AG09319 (cell line): ENCODE data around the gene HTR2C.
"Not testable (repeated sequence)": the region's sequence is repeated elsewhere in the genome, so short reads cannot be mapped to it uniquely, and the experiment has no call there.

Source experiments
- DNase-seq: peaks from one replicate; pipeline ENCODE4 v3.0.0-alpha.2; 2010; ENCODE audit warnings: low read depth; ENCODE audit errors: extremely low read depth
- CTCF ChIP-seq: IDR thresholded peaks from 2 replicates; pipeline ENCODE4 v1.5.1; 2011; ENCODE audit warnings: low read depth, mild to moderate bottlenecking, inconsistent platforms, low read length, moderate library complexity

HTR2C gene

GRCh38 chrX:114584983-114585842, 1.3 kb downstream of the HTR2C start:
- DNase-seq, result no peak
- TF ChIP-seq CTCF, result no peak

GRCh38 chrX:114591121-114591520, 7.2 kb downstream of the HTR2C start:
- TF ChIP-seq CTCF, result no peak

GRCh38 chrX:114599305-114599704, 15.4 kb downstream of the HTR2C start:
- no peak for TF ChIP-seq CTCF
- no peak for DNase-seq

More at GRCh38 chrX:114591121-114591520, 7.2 kb downstream of the HTR2C start:
- no peak for DNase-seq

GRCh38 chrX:114599911-114600310, 16.0 kb downstream of the HTR2C start:
- TF ChIP-seq CTCF, result no peak
- DNase-seq, result no peak

GRCh38 chrX:114606619-114607018, 22.7 kb downstream of the HTR2C start:
- DNase-seq, result not testable (repeated sequence)

GRCh38 chrX:114611018-114611619, 27.2 kb downstream of the HTR2C start:
- DNase-seq, result peak; percentile 10
- peak; percentile 88 for TF ChIP-seq CTCF

GRCh38 chrX:114615765-114616164, 31.9 kb downstream of the HTR2C start:
- peak; percentile 0 for DNase-seq
- TF ChIP-seq CTCF, result no peak
